ENCODE results near the gene TBC1D9B.
A peak's percentile ranks its signal among the peaks of the same experiment; 100 is the strongest.

The TBC1D9B gene

GRCh38 chr5:179870952-179871351, 36.7 kb downstream of the TBC1D9B start:
- DNase-seq (ENCODE audit: low read depth in 2 of 2, low spot score in 1 of 2): no peak

- DNase-seq (ENCODE audit: low read depth in 2 of 2, low spot score in 1 of 2): no peak
These were observed 37.2 kb downstream of the TBC1D9B start for GRCh38 chr5:179870403-179870903.

GRCh38 chr5:179869641-179870402, 37.9 kb downstream of the TBC1D9B start:
- no peak for DNase-seq (ENCODE audit: low read depth in 2 of 2, low spot score in 1 of 2)

- DNase-seq (ENCODE audit: low read depth in 2 of 2, low spot score in 1 of 2): no peak
These were observed 38.6 kb downstream of the TBC1D9B start for GRCh38 chr5:179869101-179869500.

- DNase-seq (ENCODE audit: low read depth in 2 of 2, low spot score in 1 of 2): no peak
These were observed 39.2 kb downstream of the TBC1D9B start for GRCh38 chr5:179868541-179868940.

- DNase-seq (ENCODE audit: low read depth in 2 of 2, low spot score in 1 of 2): no peak
These were observed 40.2 kb downstream of the TBC1D9B start for GRCh38 chr5:179867476-179867875.

GRCh38 chr5:179867079-179867465, 40.6 kb downstream of the TBC1D9B start:
- DNase-seq (ENCODE audit: low read depth in 2 of 2, low spot score in 1 of 2): no peak

- DNase-seq (ENCODE audit: low read depth in 2 of 2, low spot score in 1 of 2): no peak
These were observed 41.2 kb downstream of the TBC1D9B start for GRCh38 chr5:179866241-179867078.

GRCh38 chr5:179865491-179866240, 42.0 kb downstream of the TBC1D9B start:
- no peak for DNase-seq (ENCODE audit: low read depth in 2 of 2, low spot score in 1 of 2)

- DNase-seq (ENCODE audit: low read depth in 2 of 2, low spot score in 1 of 2): no peak
These were observed 43.0 kb downstream of the TBC1D9B start for GRCh38 chr5:179864686-179865085.

GRCh38 chr5:179863449-179864085, 44.1 kb downstream of the TBC1D9B start:
- no peak for DNase-seq (ENCODE audit: low read depth in 2 of 2, low spot score in 1 of 2)

GRCh38 chr5:179862891-179863290, 44.8 kb downstream of the TBC1D9B start:
- no peak for DNase-seq (ENCODE audit: low read depth in 2 of 2, low spot score in 1 of 2)

GRCh38 chr5:179862296-179862695, 45.4 kb downstream of the TBC1D9B start:
- DNase-seq (ENCODE audit: low read depth in 2 of 2, low spot score in 1 of 2): no peak

GRCh38 chr5:179860301-179860700, 47.4 kb downstream of the TBC1D9B start:
- DNase-seq (ENCODE audit: low read depth in 2 of 2, low spot score in 1 of 2): no peak

- peak; percentile 75 to 86 for DNase-seq (ENCODE audit: low read depth in 2 of 2, low spot score in 1 of 2)
These were observed 48.9 kb downstream of the TBC1D9B start, which contains the start of gene MRNIP for GRCh38 chr5:179858586-179859427. Gene MRNIP (minus strand): TSS chr5:179858817. CDS start chr5:179858796, 21 bp downstream.

- peak; percentile 10 to 33 for DNase-seq (ENCODE audit: low read depth in 2 of 2, low spot score in 1 of 2)
These were observed 49.5 kb downstream of the TBC1D9B start for GRCh38 chr5:179858241-179858585.

- DNase-seq (ENCODE audit: low read depth in 2 of 2, low spot score in 1 of 2): no peak
These were observed 53.3 kb downstream of the TBC1D9B start for GRCh38 chr5:179854356-179854755.

GRCh38 chr5:179852993-179853547, 54.6 kb downstream of the TBC1D9B start:
- no peak for DNase-seq (ENCODE audit: low read depth in 2 of 2, low spot score in 1 of 2)

GRCh38 chr5:179841621-179842020, 66.1 kb downstream of the TBC1D9B start:
- no peak for DNase-seq (ENCODE audit: low read depth in 2 of 2, low spot score in 1 of 2)

GRCh38 chr5:179840766-179841165, 66.9 kb downstream of the TBC1D9B start:
- DNase-seq (ENCODE audit: low read depth in 2 of 2, low spot score in 1 of 2): no peak
